OCI-LY3 (cell line): ENCODE data around the gene BCL6B.

Experiments used
- H2AFZ ChIP-seq: fragments of 200-600, 300-600 bp; shearing (Covaris generic); 2 replicates; pipeline ENCODE4 v1.6.0; 2014; ENCODE audit warnings: antibody characterized with exemption, low read depth, low read length
- H3K27ac ChIP-seq: fragments of 200-600, 300-600 bp; sonication (generic); 2 replicates; pipeline ENCODE4 v1.5.1; 2014; ENCODE audit warnings: mild to moderate bottlenecking, low read length, moderate library complexity, mixed read lengths
- H3K27me3 ChIP-seq: fragments of 200-600, 300-600 bp; sonication (generic); 2 replicates; pipeline ENCODE4 v1.6.1; 2014; ENCODE audit warnings: low read depth, low read length, mixed read lengths
- H3K36me3 ChIP-seq: fragments of 200-600, 300-600 bp; sonication (generic); replicated peaks from 2 replicates; pipeline ENCODE3; 2014; ENCODE audit warnings: low read depth, low read length, mixed read lengths
- H3K4me1 ChIP-seq: fragments of 300-600, 200-600 bp; sonication (generic); 2 replicates; pipeline ENCODE4 v1.6.1; 2014; ENCODE audit warnings: low read length, mixed read lengths
- H3K4me2 ChIP-seq: fragments of 200-600, 300-600 bp; sonication (generic); 2 replicates; pipeline ENCODE4 v1.6.1; 2014; ENCODE audit warnings: low read length, mixed read lengths
- H3K4me3 ChIP-seq: fragments of 300-600, 200-600 bp; sonication (generic); 2 replicates; pipeline ENCODE4 v1.5.1; 2014; ENCODE audit warnings: antibody characterized with exemption, mild to moderate bottlenecking, low read length, moderate library complexity
- H3K79me2 ChIP-seq: fragments of 300-600, 200-600 bp; shearing (Covaris generic); 2 replicates; pipeline ENCODE4 v1.6.1; 2014; ENCODE audit warnings: mild to moderate bottlenecking, low read length, mixed read lengths
- H3K9ac ChIP-seq: fragments of 300-600, 200-600 bp; shearing (Covaris generic); 2 replicates; pipeline ENCODE4 v1.6.0; 2014; ENCODE audit warnings: mild to moderate bottlenecking, low read length, moderate library complexity
- H3K9me3 ChIP-seq: fragments of 200-600, 300-600 bp; shearing (Covaris generic); 2 replicates; pipeline ENCODE4 v1.6.1; 2014; ENCODE audit warnings: low read length, mixed read lengths; ENCODE audit not compliant: insufficient read depth
- H4K20me1 ChIP-seq: fragments of 200-600, 300-600 bp; sonication (generic); 2 replicates; pipeline ENCODE4 v1.6.1; 2016; ENCODE audit warnings: low read length, mixed read lengths; ENCODE audit not compliant: insufficient read depth
- EZH2phosphoT487 ChIP-seq: fragments of 200-600 bp; shearing (Covaris generic); IDR thresholded peaks from 2 replicates; pipeline ENCODE4 v1.6.1; 2018; ENCODE audit warnings: antibody characterized with exemption, mixed run types, low read depth
- TF ChIP-seq, protein P1 (sequence below): fragments of 200-600, 300-600 bp; sonication (generic); IDR thresholded peaks from 2 replicates; pipeline ENCODE4 v1.5.1; 2014; ENCODE audit warnings: antibody characterized with exemption, low read length, low read depth

BCL6B gene

DNA sequence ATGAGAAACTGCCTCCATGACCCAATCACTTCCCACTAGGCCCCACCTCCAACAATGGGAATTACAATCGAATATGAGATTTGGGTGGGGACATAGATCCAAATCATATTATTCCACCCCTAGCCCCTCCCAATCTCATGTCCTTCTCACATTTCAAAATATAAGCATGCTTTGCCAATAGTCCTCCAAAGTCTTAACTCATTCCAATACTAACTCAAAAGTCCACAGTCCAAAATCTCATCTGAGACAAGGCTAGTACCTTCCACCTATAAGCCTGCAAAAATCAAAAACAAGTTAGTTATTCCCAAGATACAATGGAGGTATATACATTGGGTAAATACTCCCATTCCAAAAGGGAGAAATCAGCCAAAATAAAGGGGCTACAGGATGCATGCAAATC, 44.3 kb downstream of the BCL6B start:
- TF ChIP-seq EZH2phosphoT487, result no peak
- TF ChIP-seq, protein P1, sequence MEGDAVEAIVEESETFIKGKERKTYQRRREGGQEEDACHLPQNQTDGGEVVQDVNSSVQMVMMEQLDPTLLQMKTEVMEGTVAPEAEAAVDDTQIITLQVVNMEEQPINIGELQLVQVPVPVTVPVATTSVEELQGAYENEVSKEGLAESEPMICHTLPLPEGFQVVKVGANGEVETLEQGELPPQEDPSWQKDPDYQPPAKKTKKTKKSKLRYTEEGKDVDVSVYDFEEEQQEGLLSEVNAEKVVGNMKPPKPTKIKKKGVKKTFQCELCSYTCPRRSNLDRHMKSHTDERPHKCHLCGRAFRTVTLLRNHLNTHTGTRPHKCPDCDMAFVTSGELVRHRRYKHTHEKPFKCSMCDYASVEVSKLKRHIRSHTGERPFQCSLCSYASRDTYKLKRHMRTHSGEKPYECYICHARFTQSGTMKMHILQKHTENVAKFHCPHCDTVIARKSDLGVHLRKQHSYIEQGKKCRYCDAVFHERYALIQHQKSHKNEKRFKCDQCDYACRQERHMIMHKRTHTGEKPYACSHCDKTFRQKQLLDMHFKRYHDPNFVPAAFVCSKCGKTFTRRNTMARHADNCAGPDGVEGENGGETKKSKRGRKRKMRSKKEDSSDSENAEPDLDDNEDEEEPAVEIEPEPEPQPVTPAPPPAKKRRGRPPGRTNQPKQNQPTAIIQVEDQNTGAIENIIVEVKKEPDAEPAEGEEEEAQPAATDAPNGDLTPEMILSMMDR, result no peak
- Histone ChIP-seq H4K20me1 (no peaks in the 10 kb centered on the region), H3K4me1 (no peaks in the 10 kb centered on the region), H3K27me3 (peaks cover 5% of the 10 kb centered on the region; the same call in 1 of the 2 replicates), H3K36me3 (no peaks in the 10 kb centered on the region), H2AFZ (no peak overlapping the region), H3K9ac (no peak overlapping the region), H3K79me2 (no peaks in the 10 kb centered on the region), H3K4me3 (no peak overlapping the region), H3K4me2 (no peak overlapping the region), H3K9me3 (no peaks in the 10 kb centered on the region), H3K27ac (no peak overlapping the region)

DNA sequence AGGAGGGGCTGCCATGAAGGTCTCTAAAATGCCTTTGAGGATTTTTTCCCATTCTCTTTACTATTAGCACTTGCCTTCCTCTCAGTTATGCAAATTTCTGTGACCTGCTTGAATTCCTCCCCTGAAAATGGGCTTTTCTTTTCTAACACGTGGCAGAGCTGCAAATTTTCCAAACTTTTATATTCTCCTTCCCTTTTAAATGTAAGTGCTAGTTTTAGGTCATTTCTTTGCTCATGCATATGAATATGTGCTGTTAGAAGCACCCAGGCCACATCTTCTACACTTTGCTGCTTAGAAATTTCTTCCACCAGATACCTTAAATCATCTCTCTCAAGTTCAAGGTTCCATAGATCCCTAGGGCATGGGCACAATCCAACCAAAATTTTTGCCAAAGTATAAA, 45.4 kb downstream of the BCL6B start:
- no peak overlapping the region for H3K4me3 ChIP-seq
- H3K27ac ChIP-seq, result no peak overlapping the region
- peaks cover 5% of the 10 kb centered on the region; the same call in 1 of the 2 replicates for H3K27me3 ChIP-seq
- H3K9me3 ChIP-seq, result no peaks in the 10 kb centered on the region
- H4K20me1 ChIP-seq, result no peaks in the 10 kb centered on the region
- no peak overlapping the region for H3K9ac ChIP-seq
- no peaks in the 10 kb centered on the region for H3K79me2 ChIP-seq
- no peak overlapping the region for H3K4me2 ChIP-seq
- no peaks in the 10 kb centered on the region for H3K4me1 ChIP-seq
- H2AFZ ChIP-seq, result no peak overlapping the region
- no peaks in the 10 kb centered on the region for H3K36me3 ChIP-seq
- TF ChIP-seq EZH2phosphoT487, result no peak
- TF ChIP-seq, protein P1, result no peak

DNA sequence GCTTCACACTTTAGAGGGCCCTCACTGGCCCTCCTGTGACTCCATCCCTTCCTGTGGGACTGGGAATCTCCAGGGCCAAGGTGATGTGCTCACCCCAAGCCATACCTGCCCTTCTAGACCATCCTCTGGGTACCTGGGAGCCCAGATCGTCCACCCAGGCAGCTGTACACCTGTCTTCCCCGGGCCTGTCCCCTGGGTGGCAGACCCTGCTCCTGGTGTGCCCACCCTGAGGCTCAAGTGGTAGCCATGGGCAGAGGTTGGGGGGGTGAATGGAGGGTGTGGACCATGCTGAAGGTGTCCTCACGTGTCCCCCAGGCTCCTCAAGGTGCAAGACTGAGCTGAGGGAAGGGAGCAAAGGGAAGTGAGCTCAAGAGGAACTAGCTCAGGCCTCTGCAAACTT, 47.9 kb downstream of the BCL6B start:
- Histone ChIP-seq H3K4me3 (no peak overlapping the region), H3K9me3 (no peaks in the 10 kb centered on the region), H3K27me3 (no peaks in the 10 kb centered on the region), H3K9ac (no peak overlapping the region), H3K79me2 (no peaks in the 10 kb centered on the region), H2AFZ (no peak overlapping the region), H4K20me1 (no peaks in the 10 kb centered on the region), H3K4me2 (no peak overlapping the region), H3K27ac (no peak overlapping the region), H3K36me3 (no peaks in the 10 kb centered on the region), H3K4me1 (no peaks in the 10 kb centered on the region)
- TF ChIP-seq EZH2phosphoT487, result no peak
- TF ChIP-seq, protein P1, result no peak

DNA sequence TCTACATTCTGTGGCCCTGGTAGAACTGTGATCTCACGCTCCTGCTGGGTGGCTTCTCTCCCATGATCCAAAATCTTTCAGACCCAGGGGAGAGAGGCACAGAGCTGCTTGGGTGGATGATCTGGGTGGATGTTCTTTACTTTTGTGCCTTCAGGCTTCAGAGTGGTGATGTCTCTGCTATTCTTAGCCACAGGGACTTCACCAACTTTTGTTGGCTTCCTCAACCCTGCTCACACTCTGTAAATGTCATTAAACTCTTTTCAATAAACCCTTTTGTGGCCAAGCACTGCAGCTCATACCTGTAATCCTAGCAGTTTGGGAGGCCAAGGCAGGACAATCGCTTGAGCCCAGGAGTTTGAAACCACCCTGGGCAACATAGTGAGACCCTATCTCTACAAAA, 49.6 kb downstream of the BCL6B start:
- no peaks in the 10 kb centered on the region for H4K20me1 ChIP-seq
- H3K9me3 ChIP-seq, result no peaks in the 10 kb centered on the region
- H2AFZ ChIP-seq, result no peak overlapping the region
- no peak overlapping the region for H3K4me2 ChIP-seq
- H3K27ac ChIP-seq, result no peak overlapping the region
- no peaks in the 10 kb centered on the region for H3K36me3 ChIP-seq
- H3K79me2 ChIP-seq, result no peaks in the 10 kb centered on the region
- TF ChIP-seq, protein P1, result no peak
- TF ChIP-seq EZH2phosphoT487, result no peak
- no peak overlapping the region for H3K4me3 ChIP-seq
- no peak overlapping the region for H3K9ac ChIP-seq
- H3K4me1 ChIP-seq, result no peaks in the 10 kb centered on the region
- H3K27me3 ChIP-seq, result no peaks in the 10 kb centered on the region
